Right lung (tissue), 5 donors: Measurements from ENCODE around the gene SAT1. TPM values are rescaled to one million over a fixed set of nuclear protein-coding genes. Genes with fewer than 3 reads are reported as not detected.

Experiments used
- polyA plus RNA-seq, 5 donors: library from polyadenylated mRNA; unstranded; fragments of 120-200 nt; gene quantifications; one replicate each; pipeline versions ENCODE4 v1.2.1 to v1.2.3, GENCODE V29; 2013; ENCODE audit warnings: inconsistent platforms in 1 of 5, low replicate concordance in 1 of 5; ENCODE audit not compliant: insufficient read length in 5 of 5, insufficient read depth in 1 of 5

The SAT1 gene
- polyA plus RNA-seq, 5 donors: 293 to 457 (median 336) TPM

Other genes with a start within 250 kb of the SAT1 start
- 100 to 1,000 TPM in 4 of 5 donors, 10 to 100 TPM in 1; 98.6 to 121 (median 106) TPM for gene PRDX4, start 115.7 kb upstream of the SAT1 start, polyA plus RNA-seq
- 10 to 100 TPM; 34.1 to 48.0 (median 43.6) TPM for gene ACOT9, start 39.9 kb upstream of the SAT1 start, polyA plus RNA-seq
- gene APOO, start 124.8 kb downstream of the SAT1 start, polyA plus RNA-seq: 10 to 100 TPM; 16.8 to 23.6 (median 21.6) TPM
- gene CXorf58, start 124.8 kb downstream of the SAT1 start, polyA plus RNA-seq: under 1 TPM in 2 of 5 donors, not detected in 3; 0.10 to 0.18 TPM
- 10 to 100 TPM; 10.1 to 15.9 (median 14.0) TPM for gene KLHL15, start 244.0 kb downstream of the SAT1 start, polyA plus RNA-seq